ENCODE data around the gene TUBB1. TPM values are rescaled to one million over a fixed set of nuclear protein-coding genes. Genes with fewer than 3 reads are reported as not detected.
"Not testable (repeated sequence)": the region's sequence is repeated elsewhere in the genome, so short reads cannot be mapped to it uniquely, and the experiment has no call there.

Gene TUBB1
- not detected for total RNA-seq

DNA sequence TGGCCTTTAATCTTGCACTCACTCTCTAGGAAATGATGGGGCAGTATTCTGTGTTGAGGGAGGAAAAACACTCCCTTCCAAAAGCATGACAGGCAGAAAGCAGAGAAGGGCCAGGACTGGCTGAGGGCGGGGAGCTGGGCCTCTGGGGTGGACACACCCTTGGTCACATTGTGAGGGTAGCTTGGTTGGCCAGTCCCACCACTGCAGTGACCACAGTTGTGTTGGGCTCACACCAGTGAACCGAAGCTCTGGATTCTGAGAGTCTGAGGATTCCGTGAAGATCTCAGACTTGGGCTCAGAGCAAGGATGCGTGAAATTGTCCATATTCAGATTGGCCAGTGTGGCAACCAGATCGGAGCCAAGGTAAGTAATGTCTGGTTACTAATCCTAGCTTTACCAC is at the start of gene TUBB1:
Gene TUBB1, plus strand, starts transcription at position 213 of the 400 bp plus-strand sequence. Its CDS starts 94 bp downstream, at position 307.
- Mint-ChIP-seq H3K4me3 (no peak within 1 kb of the TSS), H3K4me1 (ENCODE audit: low read depth) (peaks cover 33% of the 10 kb centered on the region), H3K9me3 (no peaks in the 10 kb centered on the region), H3K36me3 (ENCODE audit: insufficient read depth) (peaks cover 11% of the 10 kb centered on the region), H3K27me3 (ENCODE audit: low read depth) (no peaks in the 10 kb centered on the region)
- DNase-seq = no peak
- no peak for ATAC-seq

DNA sequence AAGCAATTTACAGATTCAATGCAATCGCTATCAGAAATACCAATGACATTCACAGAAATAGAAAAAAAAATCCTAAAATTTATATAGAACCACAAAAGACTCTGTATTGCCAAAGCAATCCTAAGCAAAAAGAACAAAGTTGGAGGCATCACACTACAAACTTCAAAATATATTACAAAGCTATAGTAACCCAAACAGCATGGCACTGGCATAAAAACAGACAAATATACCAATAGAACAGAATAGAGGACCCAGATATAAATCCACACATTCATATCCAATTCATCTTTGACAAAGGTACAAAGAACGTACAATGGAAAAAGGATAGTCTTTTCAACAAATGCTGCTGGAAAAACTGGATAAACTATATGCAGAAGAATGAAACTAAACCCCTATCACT is 49.8 kb upstream of the TUBB1 start:
- ATAC-seq (no peak), DNase-seq (no peak)
- Mint-ChIP-seq H3K27me3 (ENCODE audit: low read depth) (no peaks in the 10 kb centered on the region), H3K36me3 (ENCODE audit: insufficient read depth) (no peaks in the 10 kb centered on the region), H3K4me3 (no peak overlapping the region), H3K4me1 (ENCODE audit: low read depth) (peaks cover 3% of the 10 kb centered on the region), H3K9me3 (peaks cover 4% of the 10 kb centered on the region)

DNA sequence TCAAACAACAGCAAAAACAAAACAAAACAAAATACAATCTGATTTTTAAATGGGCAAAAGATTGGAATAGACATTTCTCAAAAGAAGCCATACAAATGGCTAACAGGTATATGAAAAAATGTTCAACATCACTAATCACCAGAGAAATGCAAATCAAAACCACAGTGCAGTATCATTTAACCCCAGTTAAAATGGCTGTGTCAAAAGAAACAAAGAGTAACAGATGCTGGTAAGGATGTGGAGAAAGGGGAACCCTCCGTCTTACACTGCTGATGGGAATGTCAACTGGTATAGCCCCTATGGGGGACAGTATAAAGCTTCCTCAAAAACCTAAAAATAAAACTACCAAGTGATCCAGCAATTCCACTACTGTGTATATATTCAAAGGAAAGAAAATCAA is 49.1 kb upstream of the TUBB1 start:
- ATAC-seq = no peak
- Mint-ChIP-seq H3K4me3 (no peak overlapping the region), H3K36me3 (ENCODE audit: insufficient read depth) (no peaks in the 10 kb centered on the region), H3K27me3 (ENCODE audit: low read depth) (no peaks in the 10 kb centered on the region), H3K4me1 (ENCODE audit: low read depth) (peaks cover 3% of the 10 kb centered on the region), H3K9me3 (peaks cover 6% of the 10 kb centered on the region)
- no peak for DNase-seq

DNA sequence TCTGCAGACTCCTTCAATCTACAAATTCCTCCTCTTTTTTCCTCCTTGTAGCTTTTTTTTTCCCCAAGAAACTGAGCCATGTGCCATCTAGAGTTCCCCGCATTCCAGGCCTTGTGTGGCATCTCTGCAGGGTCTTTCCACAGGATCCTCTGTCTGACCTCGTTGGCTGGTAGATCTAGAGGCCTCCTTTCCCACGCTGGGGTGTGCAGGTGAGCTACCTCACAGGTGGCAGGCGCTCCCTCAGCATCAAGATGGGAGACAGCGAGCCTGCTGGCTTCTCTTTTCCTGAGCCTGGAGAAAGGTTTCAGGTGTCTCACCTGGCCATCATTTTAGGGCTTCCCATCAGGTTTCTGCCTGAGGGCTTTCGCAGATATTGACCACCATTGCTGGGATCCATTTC is 47.8 kb upstream of the TUBB1 start:
- ATAC-seq = no peak
- H3K4me3 Mint-ChIP-seq = no peak overlapping the region
- H3K36me3 Mint-ChIP-seq (ENCODE audit: insufficient read depth) = no peaks in the 10 kb centered on the region
- no peaks in the 10 kb centered on the region for H3K27me3 Mint-ChIP-seq (ENCODE audit: low read depth)
- peaks cover 3% of the 10 kb centered on the region for H3K4me1 Mint-ChIP-seq (ENCODE audit: low read depth)
- H3K9me3 Mint-ChIP-seq = peaks cover 17% of the 10 kb centered on the region
- no peak for DNase-seq

DNA sequence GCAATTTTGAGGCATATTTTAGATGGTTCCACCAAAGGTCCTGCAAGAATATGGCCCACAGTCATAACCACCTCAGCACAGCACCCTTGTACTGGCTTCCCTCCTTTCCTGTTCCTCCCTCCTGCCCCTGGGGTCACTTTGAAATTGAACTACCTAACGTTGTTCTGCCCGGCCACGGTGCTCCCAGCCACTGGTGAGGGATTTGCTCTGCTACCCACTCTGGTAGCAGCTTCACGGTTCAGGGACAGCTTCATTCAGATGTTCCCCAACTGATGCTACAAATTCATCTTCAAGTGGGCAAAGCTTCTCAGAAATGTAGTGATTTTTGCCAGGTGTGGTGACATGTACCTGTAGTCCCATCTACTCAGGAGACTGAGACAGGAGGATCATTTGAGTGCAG is 46.0 kb upstream of the TUBB1 start:
- Mint-ChIP-seq H3K4me3 (no peak overlapping the region), H3K9me3 (peaks cover 23% of the 10 kb centered on the region), H3K27me3 (ENCODE audit: low read depth) (no peaks in the 10 kb centered on the region), H3K4me1 (ENCODE audit: low read depth) (peaks cover 3% of the 10 kb centered on the region), H3K36me3 (ENCODE audit: insufficient read depth) (no peaks in the 10 kb centered on the region)
- no peak for DNase-seq
- no peak for ATAC-seq

DNA sequence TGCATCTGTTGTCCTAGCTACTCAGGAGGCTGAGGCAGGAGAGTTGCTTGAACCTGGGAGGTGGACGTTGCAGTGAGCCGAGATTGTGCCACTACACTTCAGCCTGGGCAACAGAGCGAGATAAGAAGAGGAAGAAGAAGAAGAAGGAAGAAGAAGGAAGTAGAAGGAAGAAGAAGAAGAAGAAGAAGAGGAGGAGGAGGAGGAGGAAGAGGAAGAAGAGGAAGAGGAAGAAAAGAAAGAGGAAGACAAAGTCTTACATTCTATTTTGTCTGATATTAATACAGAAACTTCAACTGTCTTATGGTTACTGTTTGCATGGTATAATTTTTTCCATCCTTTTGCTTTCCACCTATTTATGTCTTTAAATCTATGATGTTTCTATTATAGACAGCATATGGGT is 45.4 kb upstream of the TUBB1 start:
- H3K27me3 Mint-ChIP-seq (ENCODE audit: low read depth) = no peaks in the 10 kb centered on the region
- no peak for ATAC-seq
- peaks cover 3% of the 10 kb centered on the region for H3K4me1 Mint-ChIP-seq (ENCODE audit: low read depth)
- no peaks in the 10 kb centered on the region for H3K36me3 Mint-ChIP-seq (ENCODE audit: insufficient read depth)
- no peak overlapping the region for H3K4me3 Mint-ChIP-seq
- no peak for DNase-seq
- H3K9me3 Mint-ChIP-seq = peaks cover 23% of the 10 kb centered on the region

DNA sequence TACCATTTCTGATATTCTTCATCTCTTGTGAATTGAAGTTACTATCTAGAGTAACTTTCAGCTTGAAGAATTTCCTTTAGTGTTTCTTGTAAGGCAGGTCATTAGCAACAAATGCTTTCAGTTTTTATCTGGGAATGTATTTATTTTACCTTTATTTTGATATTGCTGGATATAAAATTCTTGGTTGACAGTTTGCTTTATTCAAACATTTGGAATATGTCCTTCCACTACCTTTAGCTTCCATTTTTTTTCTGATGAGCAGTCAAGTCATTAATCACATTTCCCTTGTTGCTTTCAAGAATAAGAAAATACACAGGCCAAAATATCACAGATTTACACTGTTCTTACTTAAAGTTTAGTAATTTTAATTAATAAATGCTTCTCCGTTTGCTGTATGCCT is 43.9 kb upstream of the TUBB1 start:
- peaks cover 23% of the 10 kb centered on the region for H3K9me3 Mint-ChIP-seq
- no peaks in the 10 kb centered on the region for H3K4me1 Mint-ChIP-seq (ENCODE audit: low read depth)
- ATAC-seq (no peak), DNase-seq (no peak)
- H3K27me3 Mint-ChIP-seq (ENCODE audit: low read depth) = no peaks in the 10 kb centered on the region
- no peak overlapping the region for H3K4me3 Mint-ChIP-seq
- no peaks in the 10 kb centered on the region for H3K36me3 Mint-ChIP-seq (ENCODE audit: insufficient read depth)

DNA sequence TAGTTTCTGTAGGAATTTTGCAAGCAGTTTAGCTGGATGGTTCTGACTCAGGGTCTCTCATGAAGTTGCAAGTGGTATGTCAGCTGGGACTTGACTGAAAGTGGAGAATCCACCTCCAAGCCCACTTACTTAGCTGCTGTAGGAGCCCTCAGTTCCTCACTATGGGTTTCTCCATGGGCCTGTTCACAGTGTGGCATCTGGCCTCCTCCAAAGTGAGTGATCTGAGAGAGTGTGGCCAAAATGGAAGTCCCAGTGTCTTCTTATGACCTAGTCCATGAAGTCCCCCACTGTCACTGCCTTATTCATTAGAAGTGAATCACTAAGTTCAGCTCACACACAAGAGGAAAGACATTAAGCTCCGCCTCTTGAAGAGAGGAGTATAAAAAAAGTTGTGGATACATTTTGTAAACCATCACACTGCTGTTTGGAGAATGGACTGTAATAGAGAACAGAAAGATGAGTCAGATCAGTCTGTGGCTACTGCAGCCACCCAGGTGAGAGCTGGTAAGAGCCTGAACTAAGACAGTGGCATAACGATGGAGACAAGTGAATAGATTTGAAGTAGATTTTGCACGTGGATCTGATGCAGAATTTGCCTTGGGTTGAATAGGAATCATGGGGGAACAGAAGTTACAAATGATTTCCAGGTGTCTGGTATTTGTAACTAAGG is 43.0 kb upstream of the TUBB1 start:
- Mint-ChIP-seq H3K4me3 (no peak overlapping the region), H3K9me3 (peaks cover 23% of the 10 kb centered on the region), H3K36me3 (ENCODE audit: insufficient read depth) (no peaks in the 10 kb centered on the region), H3K27me3 (ENCODE audit: low read depth) (no peaks in the 10 kb centered on the region), H3K4me1 (ENCODE audit: low read depth) (no peaks in the 10 kb centered on the region)
- ATAC-seq (no peak), DNase-seq (no peak)

DNA sequence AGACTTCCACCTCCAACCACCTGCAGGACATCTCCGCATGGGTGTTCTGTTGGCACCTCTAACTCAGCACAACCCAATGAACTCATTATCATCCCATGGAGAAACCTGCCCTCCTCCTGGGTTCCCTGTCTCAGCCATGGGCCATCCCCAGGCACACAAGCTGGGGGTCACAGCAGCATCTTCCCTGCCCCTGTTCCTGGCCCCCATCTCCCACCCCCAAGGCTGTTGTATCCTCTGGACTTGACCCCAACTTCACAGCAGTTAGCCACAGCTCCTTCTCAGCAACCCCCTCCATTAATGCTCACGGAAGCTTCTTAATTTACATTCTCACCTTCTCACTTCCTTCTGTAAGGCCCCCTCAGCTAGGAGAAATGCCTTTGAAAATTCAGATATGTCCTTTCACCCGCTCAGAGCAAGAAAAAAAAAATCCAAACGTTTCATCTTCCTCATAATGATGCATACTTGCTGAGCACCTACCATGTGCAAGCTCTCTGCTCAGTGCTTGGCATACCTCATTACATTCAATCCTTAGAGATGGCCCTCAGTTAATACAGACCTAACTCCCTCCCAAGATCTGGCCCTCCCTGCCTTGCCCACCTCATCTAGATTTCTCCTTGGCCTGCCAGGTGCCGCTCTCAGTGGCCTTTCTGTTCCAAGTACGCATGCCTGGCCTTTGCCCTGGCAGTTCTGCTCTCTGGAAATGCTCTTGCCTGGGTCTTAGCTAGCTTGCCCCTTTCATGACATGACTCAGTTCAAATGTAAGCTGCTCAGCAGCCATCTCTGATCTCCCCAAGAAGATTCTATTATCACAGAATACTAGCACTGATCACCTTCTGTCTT is 40.7 kb upstream of the TUBB1 start:
- H3K4me1 Mint-ChIP-seq (ENCODE audit: low read depth) = peaks cover 13% of the 10 kb centered on the region
- DNase-seq (no peak), ATAC-seq (no peak)
- H3K9me3 Mint-ChIP-seq = peaks cover 23% of the 10 kb centered on the region
- no peaks in the 10 kb centered on the region for H3K27me3 Mint-ChIP-seq (ENCODE audit: low read depth)
- no peak overlapping the region for H3K4me3 Mint-ChIP-seq
- peaks cover 7% of the 10 kb centered on the region for H3K36me3 Mint-ChIP-seq (ENCODE audit: insufficient read depth)

DNA sequence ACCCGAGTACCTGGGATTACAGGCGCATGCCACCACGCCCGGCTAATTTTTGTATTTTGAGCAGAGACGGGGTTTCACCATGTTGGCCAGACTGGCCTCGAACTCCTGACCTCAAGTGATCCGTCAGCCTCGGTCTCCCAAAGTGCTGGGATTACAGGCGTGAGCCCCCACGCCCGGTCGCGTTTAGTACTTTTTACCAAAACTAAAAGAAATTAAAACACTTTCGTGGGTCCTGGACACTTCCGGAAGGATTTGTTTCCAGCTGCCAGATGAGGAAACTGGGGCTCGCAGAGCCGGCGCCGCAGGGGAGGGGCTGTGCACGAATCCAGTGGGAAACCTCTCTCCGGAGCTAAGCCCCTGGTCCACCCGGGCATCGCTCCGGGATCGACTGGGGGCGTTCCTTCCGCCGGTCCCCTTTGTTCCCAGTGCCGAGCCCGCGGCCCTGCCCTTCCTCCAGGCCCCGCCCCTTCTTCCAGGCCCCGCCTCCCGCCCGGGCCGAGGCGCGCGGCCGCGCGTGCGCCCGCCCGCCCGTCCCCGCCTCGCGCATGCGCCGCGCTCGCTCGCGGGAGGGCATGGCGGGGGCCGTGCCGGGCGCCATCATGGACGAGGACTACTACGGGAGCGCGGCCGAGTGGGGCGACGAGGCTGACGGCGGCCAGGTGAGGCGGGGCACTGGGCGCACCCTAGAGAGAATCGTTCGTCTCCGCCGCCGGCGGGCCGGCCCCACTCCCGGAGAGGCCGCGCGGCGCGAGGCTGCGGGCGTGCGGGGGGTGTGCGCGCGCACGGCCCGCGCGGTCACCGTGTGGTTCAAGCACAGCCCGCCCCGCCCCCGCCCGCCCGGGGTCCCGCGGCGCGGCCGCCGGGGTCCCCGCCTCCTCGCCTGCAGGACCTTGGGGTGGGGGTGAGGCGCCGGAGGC is 38.3 kb upstream of the TUBB1 start, which contains the start of gene NELFCD:
Gene NELFCD, plus strand, starts transcription at position 546 of the 917 bp plus-strand sequence. Its CDS starts 54 bp downstream, at position 600.
- ATAC-seq = peak; percentile 87 to 90
- peaks cover 31% of the 10 kb centered on the region for H3K4me1 Mint-ChIP-seq (ENCODE audit: low read depth)
- no peaks in the 10 kb centered on the region for H3K27me3 Mint-ChIP-seq (ENCODE audit: low read depth)
- peak; percentile 89 for DNase-seq
- H3K9me3 Mint-ChIP-seq = peaks cover 9% of the 10 kb centered on the region
- peaks cover 12% of the 10 kb centered on the region for H3K36me3 Mint-ChIP-seq (ENCODE audit: insufficient read depth)
- H3K4me3 Mint-ChIP-seq = peak within 1 kb of the TSS; percentile 92

DNA sequence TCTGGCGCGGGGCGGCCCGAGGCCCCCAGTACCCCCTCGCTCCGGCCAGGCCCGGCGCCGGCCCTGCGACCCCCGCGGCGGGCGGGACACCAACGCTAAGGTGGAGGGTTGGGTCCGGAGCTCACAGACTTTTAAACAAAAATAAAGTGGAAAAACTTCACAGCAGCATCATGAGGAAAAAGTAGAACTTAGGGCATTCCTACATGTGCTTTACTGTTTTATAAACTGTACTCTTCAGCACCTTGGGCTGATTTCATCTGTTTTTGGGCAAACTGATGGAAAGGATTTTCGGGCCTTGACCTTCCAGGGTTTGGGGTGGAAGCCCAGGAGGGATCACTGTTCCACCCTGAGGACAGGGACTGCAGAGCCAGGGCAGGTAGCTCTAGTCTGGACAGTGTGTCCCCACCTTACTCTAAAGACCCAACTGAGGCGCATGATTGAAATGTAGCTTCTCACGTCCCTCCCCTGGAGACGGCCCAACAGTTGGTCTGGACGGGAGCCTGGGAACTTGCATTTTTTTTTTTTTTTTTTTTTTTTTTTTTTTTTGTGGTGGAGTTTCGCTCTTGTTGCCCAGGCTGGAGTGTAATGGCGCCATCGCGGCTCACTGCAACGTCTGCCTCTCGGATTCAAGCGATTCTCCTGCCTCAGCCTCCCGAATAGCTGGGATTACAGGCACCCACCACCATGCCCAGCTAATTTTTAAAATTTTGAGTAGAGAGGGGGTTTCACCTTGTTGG is 37.4 kb upstream of the TUBB1 start:
- Mint-ChIP-seq H3K4me3 (peak overlapping the region; percentile 92), H3K4me1 (ENCODE audit: low read depth) (peaks cover 35% of the 10 kb centered on the region), H3K36me3 (ENCODE audit: insufficient read depth) (peaks cover 15% of the 10 kb centered on the region), H3K9me3 (peaks cover 2% of the 10 kb centered on the region), H3K27me3 (ENCODE audit: low read depth) (no peaks in the 10 kb centered on the region)
- ATAC-seq (peak; percentile 7 to 15), DNase-seq (no peak)

DNA sequence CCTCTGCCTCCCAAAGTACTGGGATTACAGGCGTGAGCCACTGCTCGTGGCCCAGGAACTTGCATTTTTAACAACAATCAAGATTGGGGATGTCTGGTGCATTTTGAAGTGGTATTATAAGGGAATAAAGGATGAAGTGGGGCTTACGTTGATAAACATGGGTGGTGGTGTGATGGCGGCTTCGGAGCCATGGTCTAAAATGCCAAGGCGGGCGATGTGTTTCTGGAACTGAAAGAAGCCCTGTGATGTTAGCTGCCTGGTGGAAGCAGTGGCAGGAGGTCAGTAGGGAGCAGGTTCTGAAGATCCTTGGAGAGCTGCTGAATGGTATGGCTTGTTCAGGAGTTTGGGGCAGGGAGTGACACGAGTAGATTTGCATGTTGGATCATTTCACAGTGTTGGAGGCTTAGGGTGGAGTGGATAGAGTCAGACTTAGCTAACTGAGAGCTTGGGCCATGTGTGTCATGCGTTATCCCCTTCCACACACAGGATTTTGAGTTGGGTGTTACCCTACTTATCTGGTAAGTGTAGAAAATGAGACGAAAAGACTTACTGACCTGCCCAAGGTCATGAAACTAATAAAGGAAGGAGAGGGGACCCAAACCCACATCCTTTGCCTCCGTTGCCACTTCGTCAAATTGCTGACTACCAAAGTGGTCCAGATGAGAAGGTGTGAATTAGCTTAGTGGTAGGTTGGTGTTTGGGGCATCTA is 36.7 kb upstream of the TUBB1 start:
- peaks cover 22% of the 10 kb centered on the region for H3K36me3 Mint-ChIP-seq (ENCODE audit: insufficient read depth)
- peaks cover 40% of the 10 kb centered on the region for H3K4me1 Mint-ChIP-seq (ENCODE audit: low read depth)
- H3K27me3 Mint-ChIP-seq (ENCODE audit: low read depth) = no peaks in the 10 kb centered on the region
- ATAC-seq (no peak), DNase-seq (no peak)
- H3K9me3 Mint-ChIP-seq = no peaks in the 10 kb centered on the region
- H3K4me3 Mint-ChIP-seq = peak overlapping the region; percentile 92

DNA sequence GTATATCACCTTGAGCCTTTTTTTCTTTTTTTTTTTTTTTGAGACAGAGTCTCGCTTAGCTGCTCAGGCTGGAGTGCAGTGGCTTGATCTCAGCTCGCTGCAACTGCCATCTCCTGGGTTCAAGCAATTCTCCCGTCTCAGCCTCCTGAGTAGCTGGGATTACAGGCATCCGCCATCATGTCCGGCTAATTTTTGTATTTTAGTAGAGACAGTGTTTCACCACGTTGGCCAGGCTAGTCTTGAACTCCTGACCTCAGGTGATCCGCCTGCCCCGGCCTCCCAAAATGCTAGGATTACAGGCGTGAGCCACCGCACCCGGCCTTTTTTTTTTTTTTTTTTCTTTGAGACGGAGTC is 36.1 kb upstream of the TUBB1 start:
- Mint-ChIP-seq H3K4me1 (ENCODE audit: low read depth) (peaks cover 40% of the 10 kb centered on the region), H3K36me3 (ENCODE audit: insufficient read depth) (peaks cover 27% of the 10 kb centered on the region), H3K4me3 (peak overlapping the region; percentile 92)
- not testable (repeated sequence) for H3K9me3 Mint-ChIP-seq; ATAC-seq; H3K27me3 Mint-ChIP-seq (ENCODE audit: low read depth); DNase-seq
